Ascending aorta (tissue), 2 donors: ENCODE results near the gene CYP24A1. TPM values are rescaled to one million over a fixed set of nuclear protein-coding genes. Genes with fewer than 3 reads are reported as not detected.

Source experiments
- DNase-seq, 2 donors: peaks; one replicate each; pipeline ENCODE4 v3.0.0-alpha.2; 2019; ENCODE audit warnings: low spot score in 2 of 2
- H3K27ac ChIP-seq, 2 donors: fragments of 200-600 bp; sonication (generic); one replicate each; pipeline ENCODE4 v1.5.1; 2016 to 2017; ENCODE audit warnings: mild to moderate bottlenecking in 1 of 2
- H3K27me3 ChIP-seq: fragments of 200-600 bp; sonication (generic); one replicate; pipeline ENCODE4 v1.5.1; 2017
- H3K36me3 ChIP-seq, 2 donors: fragments of 200-600 bp; sonication (generic); one replicate each; pipeline ENCODE4 v1.5.1; 2016
- H3K4me1 ChIP-seq, 2 donors: fragments of 200-600 bp; sonication (generic); one replicate each; pipeline ENCODE4 v1.5.1; 2016 to 2017; ENCODE audit warnings: mild to moderate bottlenecking in 1 of 2
- H3K4me3 ChIP-seq, 2 donors: fragments of 200-600 bp; sonication (generic); one replicate each; pipeline ENCODE4 v1.5.1; 2016 to 2017; ENCODE audit warnings: mild to moderate bottlenecking in 1 of 2
- H3K9me3 ChIP-seq, 2 donors: fragments of 200-600 bp; sonication (generic); one replicate each; pipeline ENCODE4 v1.5.1; 2016
- CTCF ChIP-seq, 3 experiments: fragments of 200-600 bp in 2 of 3; fragments of 450-650 bp in 1 of 3; sonication (generic) in 2 of 3; IDR thresholded peaks; one replicate each; pipeline ENCODE4 v1.5.1; 2016 to 2019; ENCODE audit warnings: antibody characterized with exemption in 3 of 3, mild to moderate bottlenecking in 1 of 3, moderate library complexity in 1 of 3
- intact Hi-C: fragments of 100-400 bp; cut with DNase I; formaldehyde crosslinking; loops from one replicate; pipeline ENCODE4 v1.15.1; 2023
- total RNA-seq: library from RNA; depleted of rRNA; stranded (reverse); fragments of >200 nt; gene quantifications from one replicate; pipeline ENCODE4 v1.1.0, GENCODE V29; 2016

CYP24A1 gene
- total RNA-seq, 1 donor from 2014 or later, result not detected

- Histone ChIP-seq H3K27ac (no peak overlapping the region), H3K36me3 (no peaks in the 10 kb centered on the region), H3K27me3 (no peaks in the 10 kb centered on the region), H3K4me3 (no peak overlapping the region), H3K4me1 (no peaks in the 10 kb centered on the region), H3K9me3 (no peaks in the 10 kb centered on the region)
- intact Hi-C loops, result no loop called here
- no peak for DNase-seq
- TF ChIP-seq CTCF (IDR thresholded peaks at IDR 0.05), result no peak
These were observed 24.0 kb downstream of the CYP24A1 start for GRCh38 chr20:54149765-54150264.

GRCh38 chr20:54148947-54149764, 24.6 kb downstream of the CYP24A1 start:
- no peak for DNase-seq
- intact Hi-C loops, result no loop called here
- no peak for TF ChIP-seq CTCF (IDR thresholded peaks at IDR 0.05)
- H3K27me3 ChIP-seq, result no peaks in the 10 kb centered on the region
- no peaks in the 10 kb centered on the region for H3K36me3 ChIP-seq
- no peak overlapping the region for H3K4me3 ChIP-seq
- H3K27ac ChIP-seq, result no peak overlapping the region
- no peaks in the 10 kb centered on the region for H3K4me1 ChIP-seq
- no peaks in the 10 kb centered on the region for H3K9me3 ChIP-seq

GRCh38 chr20:54146672-54147071, 27.1 kb downstream of the CYP24A1 start:
- intact Hi-C loops, result no loop called here
- TF ChIP-seq CTCF (IDR thresholded peaks at IDR 0.05), result no peak
- Histone ChIP-seq H3K4me3 (no peak overlapping the region), H3K9me3 (no peaks in the 10 kb centered on the region), H3K27ac (no peak overlapping the region), H3K36me3 (no peaks in the 10 kb centered on the region), H3K4me1 (no peaks in the 10 kb centered on the region), H3K27me3 (no peaks in the 10 kb centered on the region)
- DNase-seq, result no peak

- Histone ChIP-seq H3K9me3 (no peaks in the 10 kb centered on the region), H3K27ac (no peak overlapping the region), H3K36me3 (no peaks in the 10 kb centered on the region), H3K27me3 (no peaks in the 10 kb centered on the region), H3K4me3 (no peak overlapping the region), H3K4me1 (no peaks in the 10 kb centered on the region)
- intact Hi-C loops, result no loop called here
- DNase-seq, result no peak
- no peak for TF ChIP-seq CTCF (IDR thresholded peaks at IDR 0.05)
These were observed 28.9 kb downstream of the CYP24A1 start for GRCh38 chr20:54144847-54145414.

- Histone ChIP-seq H3K4me1 (no peaks in the 10 kb centered on the region), H3K4me3 (no peak overlapping the region), H3K9me3 (no peaks in the 10 kb centered on the region), H3K36me3 (no peaks in the 10 kb centered on the region), H3K27me3 (no peaks in the 10 kb centered on the region), H3K27ac (no peak overlapping the region)
- TF ChIP-seq CTCF (IDR thresholded peaks at IDR 0.05), result no peak
- intact Hi-C loops, result no loop called here
- DNase-seq, result no peak
These were observed 32.7 kb downstream of the CYP24A1 start for GRCh38 chr20:54140927-54141566.
